H1 (cell line): ENCODE results near the gene ARHGDIB. TPM values are rescaled to one million over a fixed set of nuclear protein-coding genes. Genes with fewer than 3 reads are reported as not detected.

Source experiments
- CTCF ChIA-PET: fragments of 300-600 bp; sonication (Branson Sonifier 250); formaldehyde crosslinking; loops from one replicate; lab custom pipeline; 2021; ENCODE audit not compliant: partially characterized antibody; lab: Charles Lee
- POLR2A ChIA-PET: fragments of 300-600 bp; sonication (Branson Sonifier 250); formaldehyde crosslinking; loops from one replicate; lab custom pipeline; 2021; ENCODE audit warnings: inconsistent platforms; ENCODE audit not compliant: partially characterized antibody; lab: Charles Lee
- DNase-seq, 2 experiments: peaks; one replicate each; pipeline versions ENCODE4 v3.0.0 to v3.0.0-alpha.2; 2010 to 2022; ENCODE audit warnings: low spot score in 2 of 2, low read depth in 1 of 2, mixed read lengths in 1 of 2
- FAIRE-seq: peaks from 2 replicates; lab custom pipeline; 2011; peaks lifted over from hg19 to GRCh38; lab: Jason Lieb, UNC
- H2AFZ ChIP-seq: 2 replicates; pipeline ENCODE4 v1.8.1; 2012; ENCODE audit warnings: low read length, inconsistent platforms
- H2AK5ac ChIP-seq: 2 replicates; pipeline ENCODE4 v1.6.1; 2013; ENCODE audit warnings: low read depth, low read length
- H2BK120ac ChIP-seq: replicated peaks from 2 replicates; pipeline ENCODE3; 2013; ENCODE audit warnings: low read depth, low read length, inconsistent platforms
- H2BK12ac ChIP-seq: 2 replicates; pipeline ENCODE4 v1.6.1; 2013; ENCODE audit warnings: low read depth, low read length
- H2BK15ac ChIP-seq: 2 replicates; pipeline ENCODE4 v1.6.1; 2013; ENCODE audit warnings: low read length
- H2BK20ac ChIP-seq: 2 replicates; pipeline ENCODE4 v1.6.1; 2013; ENCODE audit warnings: low read length
- H2BK5ac ChIP-seq: 2 replicates; pipeline ENCODE4 v1.6.1; 2013; ENCODE audit warnings: low read depth, low read length
- H3K14ac ChIP-seq: 2 replicates; pipeline ENCODE4 v1.6.1; 2013; ENCODE audit warnings: inconsistent platforms; ENCODE audit not compliant: insufficient read length
- H3K18ac ChIP-seq: 2 replicates; pipeline ENCODE4 v1.6.1; 2013; ENCODE audit warnings: low read length; ENCODE audit errors: extremely low read depth
- H3K23ac ChIP-seq: 2 replicates; pipeline ENCODE4 v1.6.1; 2013; ENCODE audit warnings: inconsistent platforms; ENCODE audit not compliant: insufficient read length
- H3K23me2 ChIP-seq: 2 replicates; pipeline ENCODE4 v1.6.1; 2013; ENCODE audit warnings: low read depth, low read length
- H3K27ac ChIP-seq: 2 replicates; pipeline ENCODE4 v1.6.1; 2011; ENCODE audit warnings: low read depth, low read length, inconsistent platforms
- H3K27me3 ChIP-seq, 4 experiments: replicated peaks in 1 of 4; 1 replicate in 1 of 4; 2 replicates in 3 of 4; pipeline versions ENCODE4 v1.6.1 to v1.8.1; 2011 to 2013; ENCODE audit warnings: low read length in 3 of 4, mild to moderate bottlenecking in 3 of 4, inconsistent platforms in 2 of 4, mixed read lengths in 2 of 4, moderate library complexity in 1 of 4; ENCODE audit not compliant: control insufficient read depth in 3 of 4, insufficient read depth in 3 of 4; ENCODE audit errors: extremely low read depth in 1 of 4
- H3K36me3 ChIP-seq, 4 experiments: 2 replicates each; pipeline versions ENCODE4 v1.6.1 to v1.8.1; 2011 to 2013; ENCODE audit warnings: mild to moderate bottlenecking in 4 of 4, low read length in 3 of 4, moderate library complexity in 2 of 4, control low read depth in 1 of 4, inconsistent platforms in 1 of 4; ENCODE audit not compliant: insufficient read depth in 4 of 4, control insufficient read depth in 2 of 4
- H3K4ac ChIP-seq: replicated peaks from 2 replicates; pipeline ENCODE3; 2013; ENCODE audit warnings: low read length, low read depth, mixed read lengths, inconsistent platforms; ENCODE audit not compliant: insufficient read length
- H3K4me1 ChIP-seq, 4 experiments: replicated peaks in 1 of 4; 1 replicate in 1 of 4; 2 replicates in 3 of 4; pipeline versions ENCODE4 v1.6.1 to v1.8.1; 2011 to 2013; ENCODE audit warnings: low read length in 3 of 4, inconsistent platforms in 2 of 4, mixed read lengths in 1 of 4; ENCODE audit not compliant: insufficient read depth in 4 of 4, control insufficient read depth in 3 of 4
- H3K4me2 ChIP-seq, 2 experiments: 2 replicates each; pipeline versions ENCODE4 v1.6.1 to v1.8.1; 2011 to 2013; ENCODE audit warnings: low read depth in 2 of 2, low read length in 2 of 2, control low read depth in 1 of 2, inconsistent platforms in 1 of 2, mild to moderate bottlenecking in 1 of 2; ENCODE audit not compliant: insufficient read depth in 1 of 2
- H3K4me3 ChIP-seq, 4 experiments: fragments of 200-600, 300-600 bp in 1 of 4; sonication (generic), shearing (Covaris generic), sonication (Bioruptor Twin) in 1 of 4; 2 replicates each; pipeline versions ENCODE4 v1.5.1 to v1.8.1; 2011 to 2016; ENCODE audit warnings: low read length in 4 of 4, low read depth in 3 of 4, control low read depth in 2 of 4, inconsistent platforms in 2 of 4, mild to moderate bottlenecking in 2 of 4, mixed read lengths in 1 of 4, moderate library complexity in 1 of 4; ENCODE audit not compliant: insufficient read depth in 2 of 4; ENCODE audit errors: extremely low read depth in 1 of 4
- H3K56ac ChIP-seq: replicated peaks from 2 replicates; pipeline ENCODE3; 2013; ENCODE audit warnings: low read depth, mild to moderate bottlenecking, mixed read lengths, low read length, inconsistent platforms; ENCODE audit not compliant: insufficient read length
- H3K79me1 ChIP-seq: 2 replicates; pipeline ENCODE4 v1.6.1; 2013; ENCODE audit warnings: low read depth, low read length, control low read depth
- H3K79me2 ChIP-seq, 2 experiments: 2 replicates each; pipeline versions ENCODE4 v1.6.1 to v1.8.1; 2012 to 2013; ENCODE audit warnings: low read length in 2 of 2, mild to moderate bottlenecking in 2 of 2, inconsistent platforms in 1 of 2; ENCODE audit not compliant: insufficient read depth in 2 of 2, control insufficient read depth in 1 of 2
- H3K9ac ChIP-seq, 4 experiments: replicated peaks in 1 of 4; 1 replicate in 1 of 4; 2 replicates in 3 of 4; pipeline versions ENCODE4 v1.6.1 to v1.8.1; 2011 to 2013; ENCODE audit warnings: low read depth in 3 of 4, low read length in 3 of 4, control low read depth in 2 of 4, mild to moderate bottlenecking in 2 of 4, moderate library complexity in 2 of 4, inconsistent platforms in 1 of 4; ENCODE audit errors: extremely low read depth in 1 of 4
- H3K9me3 ChIP-seq, 2 experiments: 2 replicates each; pipeline versions ENCODE4 v1.6.1 to v1.8.1; 2012 to 2013; ENCODE audit warnings: mild to moderate bottlenecking in 2 of 2, moderate library complexity in 2 of 2, control low read depth in 1 of 2, inconsistent platforms in 1 of 2, low read depth in 1 of 2, low read length in 1 of 2, mixed read lengths in 1 of 2; ENCODE audit not compliant: insufficient read depth in 2 of 2
- H4K20me1 ChIP-seq, 2 experiments: replicated peaks in 1 of 2; 2 replicates each; pipeline versions ENCODE3 to v1.8.1; 2011 to 2013; ENCODE audit warnings: inconsistent platforms in 2 of 2, low read length in 2 of 2, mild to moderate bottlenecking in 1 of 2; ENCODE audit not compliant: insufficient read depth in 2 of 2, control insufficient read depth in 1 of 2
- H4K5ac ChIP-seq: 2 replicates; pipeline ENCODE4 v1.6.1; 2013; ENCODE audit warnings: low read length, low read depth, mixed read lengths, inconsistent platforms; ENCODE audit not compliant: insufficient read length
- H4K8ac ChIP-seq: 2 replicates; pipeline ENCODE4 v1.8.0; 2013; ENCODE audit warnings: mild to moderate bottlenecking, moderate library complexity, low read length, inconsistent platforms; ENCODE audit not compliant: insufficient read depth; ENCODE audit errors: extremely low read depth
- H4K91ac ChIP-seq: replicated peaks from 2 replicates; pipeline ENCODE3; 2013; ENCODE audit warnings: low read length, mixed read lengths, inconsistent platforms; ENCODE audit not compliant: insufficient read length
- CBX8 ChIP-seq: fragments of 300-800, 300-1000 bp; sonication (generic); IDR thresholded peaks from 2 replicates; pipeline ENCODE4 v1.7.1; 2016; ENCODE audit warnings: low read depth, low read length, borderline replicate concordance
- RFX5 ChIP-seq: IDR thresholded peaks from 2 replicates; pipeline ENCODE4 v1.6.1; 2011; ENCODE audit warnings: low read depth, low read length, improper control_type of control experiment, borderline replicate concordance
- WGBS, 2 experiments: shearing (Covaris generic) in 1 of 2; methylation state at CpG; one replicate each; pipeline versions ENCODE4 v1.1.6 to v1.1.7; 2013 to 2015; ENCODE audit warnings: low lambda C conversion rate in 2 of 2, mixed read lengths in 2 of 2, inconsistent platforms in 1 of 2, low coverage in 1 of 2, missing lambda C conversion rate in 1 of 2; ENCODE audit not compliant: insufficient replicate concordance in 2 of 2, insufficient coverage in 1 of 2, insufficient read length in 1 of 2; ENCODE audit errors: extremely low coverage in 1 of 2, missing lambda C conversion rate in 1 of 2; 5-methylcytosine and 5-hydroxymethylcytosine counted together
- polyA plus RNA-seq, 7 experiments: library from polyadenylated mRNA; depleted of rRNA in 3 of 7; stranded (reverse) in 5 of 7; unstranded in 2 of 7; fragments of >200 nt in 5 of 7; fragments of 200-250 nt in 2 of 7; gene quantifications; 1 replicate in 5 of 7; 2 replicates in 1 of 7; 4 replicates in 1 of 7; pipeline versions ENCODE4 v1.2.1 to v1.2.3, GENCODE V29; 2011 to 2013; ENCODE audit warnings: missing spikeins in 2 of 7, mixed read lengths in 2 of 7
- total RNA-seq: library from RNA; stranded (reverse); fragmentation: NEBNext Ultra II Directional; extraction: Animal tissue kit (Norgen Biotek cat#: 25700); gene quantifications from 2 replicates; pipeline ENCODE4 v1.2.1, GENCODE V29; 2021

ARHGDIB gene
- total and polyA plus RNA-seq, 2 of the 8 experiments (the other 6 are each of a cell fraction or from before 2014, with no cell fraction given): 0.82 to 1.3 TPM

DNA sequence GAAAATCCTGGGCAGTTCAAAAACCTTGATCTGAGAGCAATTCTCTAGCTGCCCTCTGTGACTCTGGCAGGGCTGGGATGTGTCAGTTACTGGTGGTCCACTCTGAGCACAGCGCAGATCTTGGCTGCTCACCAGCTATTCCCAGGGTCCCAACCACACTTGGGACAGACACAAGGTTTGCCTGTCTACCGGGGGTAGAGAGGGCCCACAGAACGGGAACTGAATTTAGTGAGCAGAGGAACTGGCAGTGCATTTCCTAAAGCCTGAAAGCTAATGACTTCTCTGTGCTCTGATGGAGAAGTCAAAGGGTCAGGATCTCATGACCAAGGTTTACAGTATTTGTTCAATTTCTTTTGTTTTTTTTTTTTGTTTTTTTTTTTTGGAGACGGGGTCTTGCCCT, 14.1 kb upstream of the ARHGDIB start:
- H4K8ac ChIP-seq: no peak overlapping the region
- no peak overlapping the region for H2BK5ac ChIP-seq
- H3K4ac ChIP-seq: no peak overlapping the region
- H3K4me3 ChIP-seq: no peak overlapping the region
- no peak overlapping the region for H2BK120ac ChIP-seq
- WGBS, 2 experiments: 92% methylated on average over 3 of the region's 4 CpGs; no CpG with 5 or more reads in 1 of the 2 experiments
- CTCF ChIA-PET: interaction anchor here (1.0 kb wide), 2 partner anchors 20 to 37 kb away, joined by 3 read pairs; partner anchors contain the start of gene ERP27
- no peak overlapping the region for H2BK20ac ChIP-seq
- H2BK12ac ChIP-seq: no peak overlapping the region
- H3K36me3 ChIP-seq: no peaks in the 10 kb centered on the region
- no peaks in the 10 kb centered on the region for H3K23me2 ChIP-seq
- no peak for FAIRE-seq
- no peak overlapping the region for H2BK15ac ChIP-seq
- DNase-seq: no peak
- no peaks in the 10 kb centered on the region for H3K9me3 ChIP-seq
- H3K79me2 ChIP-seq: no peaks in the 10 kb centered on the region
- no peak overlapping the region for H3K4me2 ChIP-seq
- no peak overlapping the region for H2AK5ac ChIP-seq
- POLR2A ChIA-PET: no interaction called here
- H3K18ac ChIP-seq: no peak overlapping the region
- H4K5ac ChIP-seq: no peak overlapping the region
- no peak overlapping the region for H3K14ac ChIP-seq
- no peaks in the 10 kb centered on the region for H3K27me3 ChIP-seq
- no peak overlapping the region for H3K27ac ChIP-seq
- no peak overlapping the region; a peak in 1 of 7 replicates for H3K9ac ChIP-seq
- H3K79me1 ChIP-seq: no peaks in the 10 kb centered on the region
- no peak overlapping the region for H3K23ac ChIP-seq
- H3K56ac ChIP-seq: no peak overlapping the region
- no peak overlapping the region for H2AFZ ChIP-seq
- H4K91ac ChIP-seq: no peak overlapping the region
- H4K20me1 ChIP-seq: no peaks in the 10 kb centered on the region
- no peaks in the 10 kb centered on the region for H3K4me1 ChIP-seq
- TF ChIP-seq CBX8 (no peak), RFX5 (no peak)
